HS-5 (cell line): ENCODE data around the gene RAG2.

Source experiments
- DNase-seq: peaks from one replicate; pipeline ENCODE4 v3.0.0-alpha.2; 2012; ENCODE audit warnings: low read depth

Gene RAG2

GRCh38 chr11:36598051-36598450 is at the start of gene RAG2:
TSS of gene RAG2 (minus strand) at chr11:36598236. CDS start at chr11:36594168, 4,068 bp downstream.
- DNase-seq, result no peak

DNA sequence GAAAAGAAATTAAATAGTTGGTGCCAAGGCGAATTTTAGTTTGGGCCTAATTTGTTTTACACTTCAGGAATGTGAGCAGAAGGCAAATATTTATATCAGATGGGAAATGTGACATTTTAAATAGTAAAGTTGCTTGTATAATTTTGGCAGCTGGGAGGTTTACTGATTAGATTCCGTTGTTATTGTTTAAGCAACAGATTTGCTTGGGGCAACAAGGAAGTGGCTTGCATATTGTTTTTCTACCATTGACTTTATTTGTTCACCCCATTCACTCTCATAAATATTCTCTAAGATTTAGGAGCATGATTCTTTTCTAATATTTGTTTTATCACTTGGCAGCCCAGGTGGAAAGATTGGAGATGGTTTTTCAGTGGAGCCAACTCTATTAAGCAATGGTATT is 40.5 kb upstream of the RAG2 start:
- no peak for DNase-seq

GRCh38 chr11:36635066-36635862 is 37.2 kb upstream of the RAG2 start:
- DNase-seq, result no peak

DNA sequence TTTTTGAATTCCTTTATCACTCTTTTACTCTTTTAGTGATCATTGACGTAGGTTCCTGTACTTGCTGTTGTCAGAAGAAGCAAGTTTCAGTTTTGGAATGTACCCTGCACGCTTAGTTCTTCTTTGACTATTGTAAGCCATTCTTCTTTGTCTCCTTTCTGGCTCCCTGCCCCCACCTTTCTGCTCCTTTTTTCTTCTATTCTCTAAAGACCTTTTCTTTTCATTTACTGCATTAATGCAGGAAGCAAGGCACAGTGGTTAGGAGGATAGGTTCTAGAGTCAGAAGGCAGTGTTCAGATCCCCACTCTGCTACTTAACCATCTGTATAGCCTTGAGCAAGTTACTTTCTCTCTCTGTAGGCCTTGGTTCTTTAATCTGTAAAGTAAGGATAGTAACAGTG is 33.7 kb upstream of the RAG2 start:
- DNase-seq, result no peak

DNA sequence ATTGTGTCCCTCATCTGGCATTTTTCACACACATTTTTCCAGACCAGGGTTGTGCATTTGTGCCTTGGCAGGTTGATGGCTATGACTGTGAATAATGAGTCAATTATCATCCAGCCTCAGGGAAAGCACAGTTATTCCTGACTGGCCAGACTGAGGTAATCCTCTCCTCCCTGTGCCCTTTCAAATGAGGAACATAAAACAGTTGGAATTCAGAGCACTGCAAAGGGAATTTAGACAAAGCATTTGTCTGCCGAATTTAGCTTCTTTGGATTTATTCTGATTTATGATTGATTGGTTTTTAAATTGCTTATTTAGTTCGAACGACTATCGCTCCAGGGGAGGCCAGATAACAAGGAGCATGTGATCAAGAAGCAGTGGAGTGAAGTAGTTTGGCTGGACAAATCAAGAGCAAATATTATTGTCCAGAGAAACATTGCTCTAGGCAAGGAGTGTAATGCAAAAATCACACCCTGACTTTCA is 30.8 kb upstream of the RAG2 start:
- DNase-seq, result no peak

DNA sequence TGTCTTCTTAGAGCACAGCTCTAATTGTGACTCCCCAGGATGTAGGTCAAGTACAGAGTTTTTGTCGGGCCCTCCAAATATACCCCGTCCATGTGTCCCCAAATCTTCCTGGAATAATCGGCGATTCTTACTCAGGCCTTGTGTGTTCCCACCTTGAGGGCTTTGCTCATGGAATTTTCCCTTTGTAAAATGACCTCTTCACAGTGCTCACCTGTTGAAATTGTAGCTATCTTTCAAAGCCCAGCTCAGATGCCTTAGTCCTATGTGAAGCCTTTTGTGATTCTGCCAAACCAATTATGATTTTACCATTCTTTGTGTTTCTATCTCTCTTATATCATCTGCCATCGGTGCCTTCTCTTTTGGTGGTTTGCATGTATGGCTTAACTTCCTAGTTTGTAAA is 30.1 kb upstream of the RAG2 start:
- no peak for DNase-seq

GRCh38 chr11:36627471-36627870 is 29.4 kb upstream of the RAG2 start:
- DNase-seq, result no peak

DNA sequence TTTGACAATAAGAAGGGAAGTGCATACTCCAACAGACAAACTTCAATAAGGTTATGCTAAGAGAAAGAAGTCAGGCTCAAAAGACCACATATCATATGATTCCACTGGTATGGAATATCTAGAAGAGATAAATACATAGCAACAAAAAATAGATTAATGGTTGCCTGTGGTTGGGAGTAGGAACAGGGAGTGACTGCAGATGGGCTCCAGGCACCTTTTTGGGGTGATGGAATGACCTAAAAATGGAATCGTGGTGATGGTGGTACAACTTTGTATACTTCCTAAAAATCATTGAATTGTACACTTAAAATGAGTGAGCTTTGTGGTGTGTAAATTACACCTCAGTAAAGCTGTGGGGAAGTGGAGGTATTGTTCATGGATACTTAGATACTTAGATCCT is 29.0 kb upstream of the RAG2 start:
- DNase-seq, result no peak

GRCh38 chr11:36623494-36623893 is 25.5 kb upstream of the RAG2 start:
- DNase-seq, result no peak

DNA sequence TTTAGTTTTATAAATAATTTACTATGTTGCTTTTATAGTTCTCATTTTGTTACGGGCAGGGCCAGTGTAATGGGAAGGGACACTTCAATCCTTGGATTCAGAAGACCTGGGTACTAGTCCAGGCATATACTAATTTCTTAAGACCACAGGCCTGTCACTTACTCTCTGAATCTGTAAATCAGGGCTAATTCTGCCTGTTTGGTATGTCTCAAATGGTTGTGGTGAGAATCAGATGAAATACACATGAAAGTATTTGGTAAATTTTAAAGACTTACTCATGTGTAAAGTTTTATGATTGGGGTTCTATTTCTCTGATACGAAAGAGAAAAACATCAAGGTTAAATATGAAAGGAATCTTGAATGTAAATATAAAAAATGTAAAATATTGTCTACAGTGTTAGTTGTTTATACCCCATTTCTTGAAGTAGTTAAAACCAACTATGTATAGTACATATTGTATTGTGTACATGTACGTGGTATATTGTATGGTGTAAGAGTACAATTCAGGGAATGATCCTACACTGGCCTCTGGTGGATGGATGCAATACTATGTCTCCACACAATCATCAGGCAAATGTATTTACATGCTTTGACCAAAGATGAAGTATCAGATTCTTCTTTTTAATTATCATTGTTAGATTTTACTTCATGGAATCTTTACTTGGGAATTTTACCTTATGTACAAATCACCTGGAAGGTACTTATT is 24.5 kb upstream of the RAG2 start:
- DNase-seq, result peak; percentile 14

DNA sequence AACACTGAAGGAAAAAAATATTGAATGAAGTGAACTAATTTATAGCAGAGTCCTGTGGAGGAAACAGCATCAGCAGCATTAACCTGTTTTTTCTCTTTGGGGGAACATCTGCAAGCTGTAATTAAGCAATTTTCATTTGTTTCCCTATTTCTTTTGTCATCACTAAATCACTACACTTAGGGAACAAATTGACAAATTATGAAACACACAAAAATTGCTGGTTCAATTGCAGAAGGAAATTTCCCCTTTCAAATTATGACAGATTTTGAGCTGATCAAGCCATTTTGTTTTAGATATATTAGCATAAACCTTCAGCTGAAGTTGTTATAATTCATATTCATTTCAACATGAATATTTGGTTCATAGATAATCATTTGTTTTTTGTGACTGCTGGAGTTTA is 22.2 kb upstream of the RAG2 start:
- no peak for DNase-seq

DNA sequence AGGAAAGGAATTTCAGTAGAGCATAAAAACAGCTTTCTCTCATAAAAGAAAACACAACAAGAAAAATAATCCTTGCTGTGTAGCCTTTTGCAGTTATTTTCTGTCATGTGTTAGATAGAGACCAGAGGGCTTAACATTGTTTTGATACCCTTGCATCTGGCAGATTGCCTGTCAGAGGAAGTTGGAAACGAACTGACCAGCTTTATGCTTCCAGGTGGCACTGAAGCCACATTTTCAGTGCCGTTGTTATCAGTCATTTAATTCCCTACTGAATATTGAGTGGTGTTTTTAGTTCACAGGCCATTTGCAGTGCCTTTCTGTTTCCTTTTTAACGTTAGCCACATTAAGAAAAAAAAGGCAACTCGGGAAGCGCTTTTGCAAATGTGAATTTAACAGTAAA is 21.5 kb upstream of the RAG2 start:
- no peak for DNase-seq

- no peak for DNase-seq
These were observed 20.5 kb upstream of the RAG2 start for GRCh38 chr11:36618363-36619047.

- DNase-seq, result no peak
These were observed 19.7 kb upstream of the RAG2 start for GRCh38 chr11:36617543-36618362.

DNA sequence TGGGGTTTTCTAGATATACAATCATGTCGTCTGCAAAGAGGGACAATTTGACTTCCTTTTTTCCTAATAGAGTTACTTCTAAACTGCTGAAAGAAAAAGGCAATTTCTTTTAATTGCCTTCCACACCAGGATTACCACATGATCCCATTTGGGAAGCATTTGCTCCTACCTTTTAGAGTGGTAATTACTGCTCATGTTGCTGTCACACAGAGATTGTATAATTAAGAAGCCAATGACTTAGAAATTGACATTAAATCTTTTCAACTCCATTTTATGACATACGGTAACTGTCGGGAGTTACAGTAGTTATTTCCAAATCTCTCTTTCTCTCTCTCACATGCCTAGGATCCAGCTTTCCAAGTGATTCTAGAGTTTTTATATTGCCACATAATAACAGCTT is 17.8 kb upstream of the RAG2 start:
- DNase-seq, result no peak

- no peak for DNase-seq
These were observed 11.3 kb upstream of the RAG2 start for GRCh38 chr11:36609383-36609782.

- DNase-seq, result no peak
These were observed 10.6 kb upstream of the RAG2 start for GRCh38 chr11:36608491-36609199.

DNA sequence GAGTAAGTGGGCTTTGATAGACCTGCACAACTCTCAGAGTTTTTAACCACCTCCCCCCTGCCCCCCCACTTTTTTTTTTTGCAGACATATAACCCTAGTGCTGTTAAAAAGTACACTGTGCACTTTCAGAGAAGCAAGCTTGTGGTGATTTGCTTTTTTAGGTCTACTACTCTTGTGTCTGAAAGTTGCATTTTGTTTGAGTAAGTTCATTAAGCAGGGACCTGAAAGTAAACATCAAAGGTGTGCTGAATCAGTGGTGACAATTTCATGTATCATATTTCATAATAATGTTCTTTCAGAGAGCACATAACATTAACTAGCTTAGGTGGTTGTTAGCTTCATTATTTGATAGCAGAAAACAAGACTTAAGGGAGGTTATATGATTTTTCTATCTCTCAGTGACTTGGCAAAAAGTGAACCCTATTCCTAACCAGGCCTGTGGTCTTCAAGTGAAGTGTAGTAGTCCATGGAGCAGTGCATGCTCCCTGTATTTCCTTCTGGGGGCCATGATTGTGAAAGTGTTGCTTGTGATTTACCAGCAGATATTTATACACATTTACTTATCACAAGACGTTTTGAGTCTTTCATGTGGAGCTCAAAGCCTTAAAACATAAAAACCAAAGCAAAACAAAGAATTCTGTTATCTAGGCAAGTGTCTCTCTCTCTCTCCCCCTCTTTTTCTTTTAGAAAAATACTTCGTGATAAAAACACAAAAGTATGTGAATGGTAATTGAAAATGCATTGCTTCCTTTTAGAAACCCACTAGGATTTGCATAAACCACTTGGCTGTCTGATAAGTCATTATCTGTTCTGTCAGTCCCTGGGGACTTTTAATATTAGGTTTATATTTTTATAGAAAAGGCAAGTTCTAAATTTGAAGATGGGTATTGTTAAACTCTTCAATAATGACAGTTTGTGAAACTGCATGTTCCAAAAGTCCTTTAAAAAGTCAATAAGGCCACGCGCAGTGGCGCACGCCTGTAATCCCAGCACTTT is 7.5 kb upstream of the RAG2 start:
- no peak for DNase-seq

- no peak for DNase-seq
These were observed 4.1 kb upstream of the RAG2 start for GRCh38 chr11:36602135-36602534.

GRCh38 chr11:36601155-36601554 is 3.1 kb upstream of the RAG2 start:
- no peak for DNase-seq
